HEK293 (cell line): ENCODE data around the gene STK40.
A peak's percentile ranks its signal among the peaks of the same experiment; 100 is the strongest.

Source experiments
- IKZF3 ChIP-seq: fragments of 450-650 bp; IDR thresholded peaks from 2 replicates; pipeline ENCODE4 v1.5.0; 2018; ENCODE audit warnings: missing biosample characterization, mild to moderate bottlenecking, missing genetic modification characterization, moderate library complexity
- OVOL3 ChIP-seq: fragments of 450-650 bp; formaldehyde crosslinking; IDR thresholded peaks from 2 replicates; pipeline ENCODE4 v1.5.1; 2016; ENCODE audit warnings: missing biosample characterization, missing genetic modification characterization
- SALL2 ChIP-seq: fragments of 450-650 bp; formaldehyde crosslinking; IDR thresholded peaks from 2 replicates; pipeline ENCODE4 v1.5.0; 2017; ENCODE audit warnings: missing biosample characterization, mild to moderate bottlenecking, missing genetic modification characterization, borderline replicate concordance
- SP7 ChIP-seq: fragments of 450-650 bp; formaldehyde crosslinking; IDR thresholded peaks from 2 replicates; pipeline ENCODE4 v1.5.1; 2016; ENCODE audit warnings: missing biosample characterization, missing genetic modification characterization
- TSHZ1 ChIP-seq: fragments of 450-650 bp; formaldehyde crosslinking; IDR thresholded peaks from 2 replicates; pipeline ENCODE4 v1.5.1; 2016; ENCODE audit warnings: missing biosample characterization, missing genetic modification characterization, borderline replicate concordance
- ZBTB10 ChIP-seq: fragments of 450-650 bp; formaldehyde crosslinking; IDR thresholded peaks from 2 replicates; pipeline ENCODE4 v1.5.1; 2016; ENCODE audit warnings: missing biosample characterization, missing genetic modification characterization
- ZBTB11 ChIP-seq: fragments of 450-650 bp; formaldehyde crosslinking; conservative IDR thresholded peaks from 2 replicates; pipeline ENCODE4 v1.5.1; 2016; ENCODE audit warnings: low read depth, missing biosample characterization, missing genetic modification characterization
- ZBTB8A ChIP-seq: fragments of 450-650 bp; formaldehyde crosslinking; IDR thresholded peaks from 2 replicates; pipeline ENCODE4 v1.5.1; 2016; ENCODE audit warnings: missing biosample characterization, missing genetic modification characterization
- ZNF114 ChIP-seq: fragments of 450-650 bp; formaldehyde crosslinking; IDR thresholded peaks from 2 replicates; pipeline ENCODE4 v1.5.0; 2017; ENCODE audit warnings: missing biosample characterization, missing genetic modification characterization
- ZNF211 ChIP-seq: fragments of 450-650 bp; formaldehyde crosslinking; IDR thresholded peaks from 2 replicates; pipeline ENCODE4 v1.5.1; 2016; ENCODE audit warnings: low read depth, missing biosample characterization, missing genetic modification characterization
- ZNF23 ChIP-seq: fragments of 450-650 bp; formaldehyde crosslinking; IDR thresholded peaks from 2 replicates; pipeline ENCODE4 v1.5.1; 2016; ENCODE audit warnings: missing biosample characterization, missing genetic modification characterization, borderline replicate concordance
- ZNF311 ChIP-seq: fragments of 450-650 bp; formaldehyde crosslinking; IDR thresholded peaks from 2 replicates; pipeline ENCODE4 v1.5.1; 2017; ENCODE audit warnings: missing biosample characterization, missing genetic modification characterization, borderline replicate concordance
- ZNF449 ChIP-seq: fragments of 450-650 bp; formaldehyde crosslinking; IDR thresholded peaks from 2 replicates; pipeline ENCODE4 v1.5.1; 2017; ENCODE audit warnings: missing biosample characterization, mild to moderate bottlenecking, missing genetic modification characterization, moderate library complexity
- ZNF561 ChIP-seq: fragments of 450-650 bp; IDR thresholded peaks from 2 replicates; pipeline ENCODE4 v1.5.1; 2018; ENCODE audit warnings: missing biosample characterization, missing genetic modification characterization, borderline replicate concordance
- ZNF660 ChIP-seq: fragments of 450-650 bp; IDR thresholded peaks from 2 replicates; pipeline ENCODE4 v1.5.1; 2018; ENCODE audit warnings: missing biosample characterization, mild to moderate bottlenecking, missing genetic modification characterization
- ZNF677 ChIP-seq: fragments of 450-650 bp; IDR thresholded peaks from 2 replicates; pipeline ENCODE4 v1.5.0; 2018; ENCODE audit warnings: missing biosample characterization, mild to moderate bottlenecking, missing genetic modification characterization, moderate library complexity
- ZNF692 ChIP-seq: fragments of 450-650 bp; formaldehyde crosslinking; IDR thresholded peaks from 2 replicates; pipeline ENCODE4 v1.5.1; 2016; ENCODE audit warnings: missing biosample characterization, missing genetic modification characterization
- ZNF76 ChIP-seq: fragments of 450-650 bp; formaldehyde crosslinking; IDR thresholded peaks from 2 replicates; pipeline ENCODE4; 2016; ENCODE audit warnings: low read depth, missing biosample characterization, missing genetic modification characterization, borderline replicate concordance
- ZNF785 ChIP-seq: fragments of 450-650 bp; formaldehyde crosslinking; IDR thresholded peaks from 2 replicates; pipeline ENCODE4 v1.5.1; 2016; ENCODE audit warnings: missing biosample characterization, missing genetic modification characterization
- ZNF791 ChIP-seq: fragments of 450-650 bp; formaldehyde crosslinking; IDR thresholded peaks from 2 replicates; pipeline ENCODE4 v1.5.1; 2016; ENCODE audit warnings: missing biosample characterization, missing genetic modification characterization
- ZNF792 ChIP-seq: fragments of 450-650 bp; formaldehyde crosslinking; IDR thresholded peaks from 2 replicates; pipeline ENCODE4 v1.5.1; 2016; ENCODE audit warnings: missing biosample characterization, missing genetic modification characterization

STK40 gene

GRCh38 chr1:36400825-36401601 is 15.3 kb upstream of the STK40 start (continued):
- TF ChIP-seq ZNF76 (tag by site-specific recombination) (peak; percentile 58; the same call in 1 of the 2 replicates), ZNF692 (tag by site-specific recombination) (peak; percentile 94), ZBTB11 (tag by site-specific recombination) (peak; percentile 97), TSHZ1 (tag by site-specific recombination) (no peak), ZNF23 (tag by site-specific recombination) (peak; percentile 18; the same call in 1 of the 2 replicates), ZNF792 (tag by site-specific recombination) (no peak), ZNF791 (tag by site-specific recombination) (no peak), ZBTB8A (tag by site-specific recombination) (peak; percentile 66), ZNF114 (tag by site-specific recombination) (no peak), IKZF3 (tag by site-specific recombination) (0 out of 2 replicates have a peak, but pooled peaks have one; percentile 34), SP7 (tag by site-specific recombination) (peak; percentile 77), ZNF211 (no peak), ZNF660 (tag by site-specific recombination) (peak; percentile 93), ZNF677 (tag by site-specific recombination) (no peak), ZNF561 (tag by site-specific recombination) (peak; percentile 84; the same call in 1 of the 2 replicates), OVOL3 (tag by site-specific recombination) (no peak), SALL2 (tag by site-specific recombination) (no peak), ZBTB10 (tag by site-specific recombination) (0 out of 2 replicates have a peak, but pooled peaks have one; percentile 22), ZNF311 (tag by site-specific recombination) (no peak), ZNF785 (no peak), ZNF449 (no peak)
